H9 (cell line): ENCODE data around the gene RBBP4. TPM values are rescaled to one million over a fixed set of nuclear protein-coding genes. Genes with fewer than 3 reads are reported as not detected.

ENCODE experiments used
- DNase-seq: peaks from one replicate; pipeline ENCODE4 v3.0.0-alpha.2; 2017
- H2AFZ ChIP-seq: one replicate; pipeline ENCODE4 v1.6.1; 2013; ENCODE audit warnings: mild to moderate bottlenecking, low read length, control low read depth, moderate library complexity
- H2AK5ac ChIP-seq: 2 replicates; pipeline ENCODE4 v1.6.1; 2013; ENCODE audit warnings: low read length, control low read depth, mixed read lengths; ENCODE audit not compliant: insufficient read length
- H2BK120ac ChIP-seq: one replicate; pipeline ENCODE4 v1.6.1; 2013; ENCODE audit warnings: low read depth, mild to moderate bottlenecking, low read length, control low read depth, inconsistent platforms; ENCODE audit not compliant: poor library complexity, severe bottlenecking
- H2BK12ac ChIP-seq: 2 replicates; pipeline ENCODE4 v1.6.1; 2013; ENCODE audit warnings: low read length, control low read depth, mixed read lengths, low read depth; ENCODE audit not compliant: insufficient read length
- H2BK15ac ChIP-seq: 2 replicates; pipeline ENCODE4 v1.6.1; 2013; ENCODE audit warnings: low read depth, low read length, control low read depth
- H2BK20ac ChIP-seq: one replicate; pipeline ENCODE4 v1.6.1; 2013; ENCODE audit warnings: low read depth, mild to moderate bottlenecking, low read length, control low read depth, inconsistent platforms; ENCODE audit not compliant: poor library complexity, severe bottlenecking
- H2BK5ac ChIP-seq: 2 replicates; pipeline ENCODE4 v1.6.1; 2013; ENCODE audit warnings: low read length, control low read depth, mixed read lengths; ENCODE audit not compliant: insufficient read length
- H3K14ac ChIP-seq: 2 replicates; pipeline ENCODE4 v1.6.1; 2013; ENCODE audit warnings: low read length, control low read depth; ENCODE audit not compliant: insufficient read depth
- H3K18ac ChIP-seq: 2 replicates; pipeline ENCODE4 v1.6.1; 2013; ENCODE audit warnings: low read depth, mild to moderate bottlenecking, mixed read lengths, low read length, control low read depth; ENCODE audit not compliant: insufficient read length
- H3K23ac ChIP-seq: 2 replicates; pipeline ENCODE4 v1.6.1; 2013; ENCODE audit warnings: low read length, control low read depth, mixed read lengths, low read depth; ENCODE audit not compliant: insufficient read length
- H3K23me2 ChIP-seq: 2 replicates; pipeline ENCODE4 v1.6.1; 2013; ENCODE audit warnings: low read depth, mild to moderate bottlenecking, mixed read lengths, low read length, control low read depth; ENCODE audit not compliant: insufficient read length, poor library complexity, severe bottlenecking
- H3K27ac ChIP-seq: 2 replicates; pipeline ENCODE4 v1.5.1; 2013; ENCODE audit warnings: low read length, control low read depth, mixed read lengths, low read depth; ENCODE audit not compliant: insufficient read length
- H3K27me3 ChIP-seq: 2 replicates; pipeline ENCODE4 v1.6.1; 2013; ENCODE audit warnings: low read length, control low read depth, inconsistent platforms; ENCODE audit not compliant: insufficient read depth
- H3K4ac ChIP-seq: 2 replicates; pipeline ENCODE4 v1.6.1; 2013; ENCODE audit warnings: low read depth, mild to moderate bottlenecking, control low read depth, inconsistent platforms, low read length, moderate library complexity
- H3K4me1 ChIP-seq: 2 replicates; pipeline ENCODE4 v1.6.1; 2013; ENCODE audit warnings: low read length, control low read depth, inconsistent platforms; ENCODE audit not compliant: insufficient read depth
- H3K4me2 ChIP-seq: 2 replicates; pipeline ENCODE4 v1.6.1; 2013; ENCODE audit warnings: low read length, control low read depth, mixed read lengths; ENCODE audit not compliant: insufficient read length, insufficient read depth
- H3K56ac ChIP-seq: 2 replicates; pipeline ENCODE4 v1.6.1; 2013; ENCODE audit warnings: low read depth, mild to moderate bottlenecking, mixed read lengths, low read length, control low read depth; ENCODE audit not compliant: insufficient read length
- H3K79me1 ChIP-seq: 2 replicates; pipeline ENCODE4 v1.6.1; 2013; ENCODE audit warnings: low read depth, mild to moderate bottlenecking, moderate library complexity, low read length, control low read depth, inconsistent platforms; ENCODE audit not compliant: insufficient read depth, poor library complexity, severe bottlenecking
- H3K79me2 ChIP-seq: 2 replicates; pipeline ENCODE4 v1.6.1; 2013; ENCODE audit warnings: low read length, control low read depth, inconsistent platforms; ENCODE audit not compliant: insufficient read depth
- H3K9ac ChIP-seq: 2 replicates; pipeline ENCODE4 v1.6.1; 2013; ENCODE audit warnings: low read length, control low read depth, mixed read lengths; ENCODE audit not compliant: insufficient read length; ENCODE audit errors: extremely low read depth
- H3K9me3 ChIP-seq: one replicate; pipeline ENCODE4 v1.6.1; 2013; ENCODE audit warnings: low read depth, low read length, inconsistent platforms; ENCODE audit not compliant: control insufficient read depth
- H3T11ph ChIP-seq: one replicate; pipeline ENCODE4 v1.6.1; 2013; ENCODE audit warnings: mild to moderate bottlenecking, low read length, control low read depth, inconsistent platforms
- H4K20me1 ChIP-seq: one replicate; pipeline ENCODE4 v1.6.1; 2013; ENCODE audit not compliant: control insufficient read depth, insufficient read length, insufficient read depth
- H4K5ac ChIP-seq: 2 replicates; pipeline ENCODE4 v1.6.1; 2013; ENCODE audit warnings: low read depth, mild to moderate bottlenecking, mixed read lengths, low read length, control low read depth; ENCODE audit not compliant: insufficient read length
- H4K8ac ChIP-seq: replicated peaks from 2 replicates; pipeline ENCODE4 v1.6.1; 2013; ENCODE audit warnings: low read length, control low read depth, mixed read lengths, low read depth; ENCODE audit not compliant: insufficient read length
- H4K91ac ChIP-seq: 2 replicates; pipeline ENCODE4 v1.6.1; 2013; ENCODE audit warnings: low read depth, mild to moderate bottlenecking, moderate library complexity, mixed read lengths, low read length, control low read depth; ENCODE audit not compliant: insufficient read length
- H3K27ac Mint-ChIP-seq, 3 experiments: 2 replicates in 2 of 3; 3 replicates in 1 of 3; pipeline ENCODE4 v1.8.0; 2020 to 2021; ENCODE audit warnings: mixed read lengths in 3 of 3, mild to moderate bottlenecking in 1 of 3, moderate library complexity in 1 of 3
- H3K27me3 Mint-ChIP-seq: 2 replicates; pipeline ENCODE4 v1.8.0; 2021; ENCODE audit warnings: low read depth, mild to moderate bottlenecking, moderate library complexity, mixed read lengths
- H3K36me3 Mint-ChIP-seq, 3 experiments: 2 replicates in 2 of 3; 3 replicates in 1 of 3; pipeline ENCODE4 v1.8.0; 2020 to 2021; ENCODE audit warnings: low read depth in 3 of 3, mixed read lengths in 3 of 3; ENCODE audit not compliant: insufficient read depth in 1 of 3
- H3K4me1 Mint-ChIP-seq, 2 experiments: 2 replicates each; pipeline ENCODE4 v1.8.0; 2020; ENCODE audit warnings: mixed read lengths in 2 of 2
- H3K4me3 Mint-ChIP-seq, 2 experiments: 2 replicates in 1 of 2; 3 replicates in 1 of 2; pipeline ENCODE4 v1.8.0; 2020 to 2021; ENCODE audit warnings: mild to moderate bottlenecking in 2 of 2, mixed read lengths in 2 of 2, moderate library complexity in 1 of 2
- H3K9me3 Mint-ChIP-seq, 2 experiments: 2 replicates in 1 of 2; 3 replicates in 1 of 2; pipeline ENCODE4 v1.8.0; 2020; ENCODE audit warnings: mild to moderate bottlenecking in 2 of 2, mixed read lengths in 2 of 2, moderate library complexity in 1 of 2
- WGBS: extraction: QIAGEN DNeasy Blood & Tissue Kit; methylation state at CpG from one replicate; pipeline ENCODE4 v1.1.7; 2013; ENCODE audit warnings: missing lambda C conversion rate, low lambda C conversion rate, mixed read lengths; ENCODE audit not compliant: insufficient read length; ENCODE audit errors: extremely low coverage; 5-methylcytosine and 5-hydroxymethylcytosine counted together
- total RNA-seq: library from RNA; stranded (reverse); gene quantifications from 2 replicates; pipeline ENCODE4 v1.2.1, GENCODE V29; 2021
- TF ChIP-seq, protein P1 (sequence below): fragments of 200-600 bp; sonication (generic); conservative IDR thresholded peaks from 3 replicates; pipeline ENCODE4 v1.8.0; 2021; ENCODE audit warnings: antibody characterized with exemption, mild to moderate bottlenecking

RBBP4 gene
- total RNA-seq, 1 experiment from 2014 or later: 416 TPM

DNA sequence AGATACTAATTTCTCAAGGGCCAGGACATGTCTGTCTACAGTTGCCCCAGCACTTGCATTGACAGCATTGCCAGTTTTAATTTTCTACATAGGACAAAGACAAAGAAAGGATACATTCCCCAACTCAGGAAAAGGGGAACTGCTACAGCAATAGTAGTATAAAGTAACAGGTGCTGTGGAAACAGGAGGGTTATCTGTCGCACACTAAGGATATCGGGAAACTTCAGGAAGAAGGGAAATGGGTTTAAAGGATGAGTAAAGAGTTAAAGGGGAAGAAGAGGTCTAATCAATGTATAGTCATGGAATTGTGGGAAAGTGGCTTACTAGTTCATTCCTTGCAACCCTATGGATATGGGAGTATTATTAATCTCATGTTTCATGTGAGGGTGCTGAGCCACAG lies 35.4 kb downstream of the RBBP4 start:
- no peaks in the 10 kb centered on the region for H3K9me3 ChIP-seq
- no peaks in the 10 kb centered on the region for H3K9me3 Mint-ChIP-seq
- H4K8ac ChIP-seq: no peak overlapping the region
- no peak overlapping the region for H3T11ph ChIP-seq
- H4K20me1 ChIP-seq: no peaks in the 10 kb centered on the region
- no peak overlapping the region for H2AFZ ChIP-seq
- no peak overlapping the region for H3K4me2 ChIP-seq
- no peaks in the 10 kb centered on the region for H3K4me1 Mint-ChIP-seq
- H3K23me2 ChIP-seq: no peaks in the 10 kb centered on the region
- WGBS: no CpG with 5 or more reads among the region's 2 CpGs
- no peak overlapping the region for H3K9ac ChIP-seq
- H3K36me3 Mint-ChIP-seq: peaks cover 14 to 40% (median 37%) of the 10 kb centered on the region in 3 experiments
- no peak overlapping the region for H3K56ac ChIP-seq
- H2BK15ac ChIP-seq: no peak overlapping the region
- H4K5ac ChIP-seq: no peak overlapping the region
- H4K91ac ChIP-seq: no peak overlapping the region
- H3K4me1 ChIP-seq: no peaks in the 10 kb centered on the region
- H3K27ac ChIP-seq: no peak overlapping the region
- TF ChIP-seq, protein P1, sequence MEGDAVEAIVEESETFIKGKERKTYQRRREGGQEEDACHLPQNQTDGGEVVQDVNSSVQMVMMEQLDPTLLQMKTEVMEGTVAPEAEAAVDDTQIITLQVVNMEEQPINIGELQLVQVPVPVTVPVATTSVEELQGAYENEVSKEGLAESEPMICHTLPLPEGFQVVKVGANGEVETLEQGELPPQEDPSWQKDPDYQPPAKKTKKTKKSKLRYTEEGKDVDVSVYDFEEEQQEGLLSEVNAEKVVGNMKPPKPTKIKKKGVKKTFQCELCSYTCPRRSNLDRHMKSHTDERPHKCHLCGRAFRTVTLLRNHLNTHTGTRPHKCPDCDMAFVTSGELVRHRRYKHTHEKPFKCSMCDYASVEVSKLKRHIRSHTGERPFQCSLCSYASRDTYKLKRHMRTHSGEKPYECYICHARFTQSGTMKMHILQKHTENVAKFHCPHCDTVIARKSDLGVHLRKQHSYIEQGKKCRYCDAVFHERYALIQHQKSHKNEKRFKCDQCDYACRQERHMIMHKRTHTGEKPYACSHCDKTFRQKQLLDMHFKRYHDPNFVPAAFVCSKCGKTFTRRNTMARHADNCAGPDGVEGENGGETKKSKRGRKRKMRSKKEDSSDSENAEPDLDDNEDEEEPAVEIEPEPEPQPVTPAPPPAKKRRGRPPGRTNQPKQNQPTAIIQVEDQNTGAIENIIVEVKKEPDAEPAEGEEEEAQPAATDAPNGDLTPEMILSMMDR: no peak
- no peaks in the 10 kb centered on the region for H3K79me1 ChIP-seq
- H2BK120ac ChIP-seq: no peak overlapping the region
- no peak overlapping the region for H3K14ac ChIP-seq
- no peak overlapping the region for H3K4me3 Mint-ChIP-seq
- H3K27ac Mint-ChIP-seq: peak overlapping the region in 1 of 3 experiments; percentile 9; a peak in 1 of 7 replicates
- H2BK20ac ChIP-seq: no peak overlapping the region
- no peak overlapping the region for H2BK12ac ChIP-seq
- H3K23ac ChIP-seq: no peak overlapping the region
- no peak overlapping the region for H3K4ac ChIP-seq
- H3K27me3 Mint-ChIP-seq: no peaks in the 10 kb centered on the region
- H3K18ac ChIP-seq: no peak overlapping the region
- H2BK5ac ChIP-seq: no peak overlapping the region
- H2AK5ac ChIP-seq: no peak overlapping the region
- DNase-seq: no peak
- no peaks in the 10 kb centered on the region for H3K27me3 ChIP-seq
- H3K79me2 ChIP-seq: no peaks in the 10 kb centered on the region
